Neuronal stem cell (in vitro differentiated cells): ENCODE results near the gene S100A5.
"Not testable (repeated sequence)": the region's sequence is repeated elsewhere in the genome, so short reads cannot be mapped to it uniquely, and the experiment has no call there.

Experiments used
- DNase-seq: peaks from one replicate; pipeline ENCODE4 v3.0.0-alpha.2; 2013; ENCODE audit warnings: low spot score
- H2AFZ ChIP-seq: one replicate; pipeline ENCODE4 v1.6.1; 2013; ENCODE audit warnings: mild to moderate bottlenecking, low read length, inconsistent platforms
- H2AK5ac ChIP-seq: 2 replicates; pipeline ENCODE4 v1.6.1; 2013; ENCODE audit warnings: low read depth, mild to moderate bottlenecking, inconsistent platforms, low read length, moderate library complexity, mixed read lengths
- H2BK120ac ChIP-seq: 2 replicates; pipeline ENCODE4 v1.6.1; 2013; ENCODE audit warnings: low read depth, mild to moderate bottlenecking, inconsistent platforms, low read length, moderate library complexity, mixed read lengths
- H2BK12ac ChIP-seq: one replicate; pipeline ENCODE4 v1.6.1; 2013; ENCODE audit warnings: low read length, inconsistent platforms
- H2BK15ac ChIP-seq: 2 replicates; pipeline ENCODE4 v1.6.1; 2013; ENCODE audit warnings: mild to moderate bottlenecking, low read length, inconsistent platforms, mixed read lengths
- H2BK5ac ChIP-seq: one replicate; pipeline ENCODE4 v1.6.1; 2013; ENCODE audit warnings: inconsistent platforms, mild to moderate bottlenecking, low read length, moderate library complexity
- H3K14ac ChIP-seq: one replicate; pipeline ENCODE4 v1.6.1; 2013; ENCODE audit warnings: low read length, inconsistent platforms
- H3K18ac ChIP-seq: 2 replicates; pipeline ENCODE4 v1.6.1; 2013; ENCODE audit warnings: low read length, inconsistent platforms
- H3K23ac ChIP-seq: 2 replicates; pipeline ENCODE4 v1.6.1; 2013; ENCODE audit warnings: low read depth, mild to moderate bottlenecking, mixed read lengths, low read length, inconsistent platforms; ENCODE audit not compliant: poor library complexity
- H3K27ac ChIP-seq: replicated peaks from 3 replicates; pipeline ENCODE4 v1.5.1; 2013; ENCODE audit warnings: low read length, inconsistent platforms
- H3K27me3 ChIP-seq, 3 experiments: 2 replicates each; pipeline ENCODE4 v1.6.1; 2013; ENCODE audit warnings: low read length in 3 of 3, mild to moderate bottlenecking in 2 of 3, inconsistent platforms in 1 of 3, low read depth in 1 of 3, mixed read lengths in 1 of 3, moderate library complexity in 1 of 3; ENCODE audit not compliant: control insufficient read depth in 3 of 3, insufficient read depth in 3 of 3
- H3K36me3 ChIP-seq, 2 donors: replicated peaks in 1 of 2; 2 replicates each; pipeline ENCODE4 v1.6.1; 2013; ENCODE audit warnings: low read length in 2 of 2; ENCODE audit not compliant: control insufficient read depth in 2 of 2, insufficient read depth in 2 of 2
- H3K4ac ChIP-seq: 2 replicates; pipeline ENCODE4 v1.6.1; 2013; ENCODE audit warnings: inconsistent platforms, mild to moderate bottlenecking, low read length, moderate library complexity
- H3K4me1 ChIP-seq, 2 donors: 1 replicate in 1 of 2; 2 replicates in 1 of 2; pipeline ENCODE4 v1.6.1; 2013; ENCODE audit warnings: low read length in 2 of 2, low read depth in 1 of 2; ENCODE audit not compliant: control insufficient read depth in 2 of 2, insufficient read depth in 1 of 2
- H3K4me2 ChIP-seq: one replicate; pipeline ENCODE4 v1.6.1; 2013; ENCODE audit warnings: mild to moderate bottlenecking, low read length, inconsistent platforms; ENCODE audit not compliant: insufficient read depth, poor library complexity, severe bottlenecking
- H3K4me3 ChIP-seq, 2 donors: 2 replicates each; pipeline ENCODE4 v1.5.1; 2013; ENCODE audit warnings: low read length in 2 of 2, mild to moderate bottlenecking in 2 of 2, inconsistent platforms in 1 of 2, moderate library complexity in 1 of 2
- H3K79me1 ChIP-seq: one replicate; pipeline ENCODE4 v1.6.1; 2013; ENCODE audit warnings: low read depth, mild to moderate bottlenecking, inconsistent platforms, low read length, moderate library complexity
- H3K9ac ChIP-seq: one replicate; pipeline ENCODE4 v1.6.1; 2013; ENCODE audit warnings: mild to moderate bottlenecking, low read depth, low read length, inconsistent platforms; ENCODE audit not compliant: poor library complexity
- H3K9me3 ChIP-seq, 2 donors: replicated peaks in 1 of 2; 2 replicates each; pipeline versions ENCODE3 to v1.6.1; 2013; ENCODE audit warnings: low read length in 2 of 2, mild to moderate bottlenecking in 2 of 2, inconsistent platforms in 1 of 2, low read depth in 1 of 2, mixed read lengths in 1 of 2, moderate library complexity in 1 of 2; ENCODE audit not compliant: control insufficient read depth in 2 of 2, insufficient read depth in 1 of 2
- H4K8ac ChIP-seq: one replicate; pipeline ENCODE4 v1.6.1; 2013; ENCODE audit warnings: low read depth, mild to moderate bottlenecking, inconsistent platforms, low read length, moderate library complexity
- H4K91ac ChIP-seq: one replicate; pipeline ENCODE4 v1.6.1; 2013; ENCODE audit warnings: low read length, low read depth, mild to moderate bottlenecking, inconsistent platforms; ENCODE audit not compliant: poor library complexity
- WGBS, 2 donors: extraction: QIAGEN DNeasy Blood & Tissue Kit; methylation state at CpG; one replicate each; pipeline ENCODE4 v1.1.7; 2013; ENCODE audit warnings: missing lambda C conversion rate in 2 of 2, mixed read lengths in 1 of 2; ENCODE audit not compliant: insufficient read length in 2 of 2, insufficient replicate concordance in 1 of 2; ENCODE audit errors: extremely low coverage in 2 of 2; 5-methylcytosine and 5-hydroxymethylcytosine counted together

The S100A5 gene

GRCh38 chr1:153565529-153566374 is 25.0 kb upstream of the S100A5 start, which contains the start of gene S100A2:
Gene S100A2 (minus strand): TSS chr1:153565844. CDS start chr1:153563877, 1,967 bp downstream.
- Histone ChIP-seq H3K23ac (no peak within 1 kb of the TSS), H2BK5ac (no peak within 1 kb of the TSS), H3K14ac (no peak within 1 kb of the TSS), H3K18ac (peak within 1 kb of the TSS; percentile 94), H3K4me2 (no peak within 1 kb of the TSS), H2BK15ac (peak within 1 kb of the TSS; percentile 86), H3K27me3 (peaks cover 0 to 3% (median 0%) of the 10 kb centered on the region in 3 experiments), H2AK5ac (peak within 1 kb of the TSS; percentile 9), H4K91ac (no peak within 1 kb of the TSS), H2AFZ (peak within 1 kb of the TSS; percentile 96), H3K4me1 (peaks cover 22 to 26% of the 10 kb centered on the region in 2 donors), H4K8ac (no peak within 1 kb of the TSS), H2BK120ac (peak within 1 kb of the TSS; percentile 21), H3K9me3 (no peaks in the 10 kb centered on the region), H3K9ac (no peak within 1 kb of the TSS), H3K4me3 (no peak within 1 kb of the TSS), H3K4ac (no peak within 1 kb of the TSS), H3K79me1 (no peaks in the 10 kb centered on the region), H3K27ac (peak within 1 kb of the TSS; percentile 4), H3K36me3 (no peaks in the 10 kb centered on the region), H2BK12ac (peak within 1 kb of the TSS; percentile 25)
- no peak for DNase-seq
- no CpG with 5 or more reads among the region's 8 CpGs for WGBS, 2 donors

GRCh38 chr1:153563991-153564390 is 23.3 kb upstream of the S100A5 start:
- no peak overlapping the region for H4K8ac ChIP-seq
- no peak overlapping the region for H3K27ac ChIP-seq
- H2AK5ac ChIP-seq, result peak overlapping the region; percentile 48
- no peak overlapping the region for H2BK5ac ChIP-seq
- no peak overlapping the region for H3K4ac ChIP-seq
- peak overlapping the region; percentile 1 for H2BK12ac ChIP-seq
- H3K18ac ChIP-seq, result peak overlapping the region; percentile 50
- no peak overlapping the region for H4K91ac ChIP-seq
- WGBS, 2 donors, result no CpG with 5 or more reads among the region's 7 CpGs
- H3K4me2 ChIP-seq, result no peak overlapping the region
- no peaks in the 10 kb centered on the region for H3K36me3 ChIP-seq
- no peak overlapping the region for H3K9ac ChIP-seq
- peaks cover 0 to 3% (median 0%) of the 10 kb centered on the region in 3 experiments for H3K27me3 ChIP-seq
- no peak overlapping the region for H2BK120ac ChIP-seq
- H3K23ac ChIP-seq, result no peak overlapping the region
- H2AFZ ChIP-seq, result peak overlapping the region; percentile 2
- DNase-seq, result no peak
- no peaks in the 10 kb centered on the region for H3K9me3 ChIP-seq
- peaks cover 22 to 26% of the 10 kb centered on the region in 2 donors for H3K4me1 ChIP-seq
- H2BK15ac ChIP-seq, result peak overlapping the region; percentile 41
- H3K14ac ChIP-seq, result no peak overlapping the region
- no peaks in the 10 kb centered on the region for H3K79me1 ChIP-seq
- H3K4me3 ChIP-seq, result no peak overlapping the region

- H3K27me3 ChIP-seq, result peaks cover 0 to 3% (median 0%) of the 10 kb centered on the region in 3 experiments
- H3K9me3 ChIP-seq, result no peaks in the 10 kb centered on the region
- no peaks in the 10 kb centered on the region for H3K79me1 ChIP-seq
- WGBS, 2 donors, result no CpG with 5 or more reads among the region's 6 CpGs
- H3K4me3 ChIP-seq, result no peak overlapping the region
- H2BK12ac ChIP-seq, result no peak overlapping the region
- no peak overlapping the region for H4K91ac ChIP-seq
- H3K14ac ChIP-seq, result no peak overlapping the region
- H3K4me1 ChIP-seq, result peaks cover 22 to 26% of the 10 kb centered on the region in 2 donors
- H2BK120ac ChIP-seq, result no peak overlapping the region
- peak overlapping the region; percentile 2 for H2AFZ ChIP-seq
- no peaks in the 10 kb centered on the region for H3K36me3 ChIP-seq
- H3K9ac ChIP-seq, result no peak overlapping the region
- H3K4me2 ChIP-seq, result no peak overlapping the region
- H4K8ac ChIP-seq, result no peak overlapping the region
- DNase-seq, result no peak
- peak overlapping the region; percentile 50 for H3K18ac ChIP-seq
- H2BK15ac ChIP-seq, result peak overlapping the region; percentile 41
- H3K23ac ChIP-seq, result no peak overlapping the region
- H2AK5ac ChIP-seq, result peak overlapping the region; percentile 48
- no peak overlapping the region for H2BK5ac ChIP-seq
- H3K27ac ChIP-seq, result no peak overlapping the region
- H3K4ac ChIP-seq, result no peak overlapping the region
Measured at GRCh38 chr1:153563483-153563901, 22.8 kb upstream of the S100A5 start.

DNA sequence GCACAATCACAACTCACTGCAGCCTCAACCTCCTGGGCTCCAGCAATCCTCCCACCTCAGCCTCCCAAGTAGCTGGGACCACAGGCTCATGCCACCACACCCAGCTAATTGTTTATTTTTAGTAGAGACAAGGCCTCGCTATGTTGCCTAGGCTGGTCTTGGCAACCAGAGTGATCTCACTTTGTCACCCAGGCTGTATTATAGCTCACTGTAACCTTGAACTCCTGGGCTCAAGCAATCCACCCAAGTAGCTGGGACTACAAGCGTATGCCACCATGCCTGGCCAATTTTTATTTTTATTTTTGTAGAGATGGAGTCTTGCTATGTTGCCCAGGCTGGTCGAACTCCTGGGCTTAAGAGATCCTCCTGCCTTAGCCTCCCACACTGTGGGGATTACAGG is 21.3 kb upstream of the S100A5 start:
- not testable (repeated sequence) for H2BK5ac ChIP-seq, H2AK5ac ChIP-seq, H3K4me2 ChIP-seq, H3K27me3 ChIP-seq, H3K4me3 ChIP-seq, H3K23ac ChIP-seq, H2BK120ac ChIP-seq, H2AFZ ChIP-seq, H3K14ac ChIP-seq, H3K9me3 ChIP-seq, H3K79me1 ChIP-seq, H4K8ac ChIP-seq, H3K36me3 ChIP-seq, H4K91ac ChIP-seq, H3K27ac ChIP-seq, DNase-seq, H2BK15ac ChIP-seq, H2BK12ac ChIP-seq, H3K18ac ChIP-seq, H3K4ac ChIP-seq, H3K9ac ChIP-seq
- H3K4me1 ChIP-seq, result peaks cover 11 to 13% of the 10 kb centered on the region in 2 donors
- WGBS, 2 donors, result no CpG with 5 or more reads among the region's 3 CpGs
